ENCODE data around the gene SHISAL1. TPM values are rescaled to one million over a fixed set of nuclear protein-coding genes. Genes with fewer than 3 reads are reported as not detected.

The SHISAL1 gene
- polyA plus RNA-seq (2013, experiment 1 of 2), result 1.9 TPM
- 1.9 TPM for polyA plus RNA-seq (2013, experiment 2 of 2)

GRCh38 chr22:44312766-44313165, at the start of gene SHISAL1:
Gene SHISAL1, minus strand, starts transcription at chr22:44312951. Its CDS starts 12,006 bp downstream, at chr22:44300945.
- peak within 1 kb of the TSS in 1 of 2 experiments; percentile 47 for H3K4ac ChIP-seq (ENCODE audit: low read depth in 1 of 2, low read length in 2 of 2)
- no peaks in the 10 kb centered on the region for H3K79me1 ChIP-seq (replicated peaks; ENCODE audit: low read length, poor library complexity, severe bottlenecking)
- H2BK120ac ChIP-seq (ENCODE audit: low read depth, low read length), result no peak within 1 kb of the TSS
- no peaks in the 10 kb centered on the region for H3K27me3 ChIP-seq (ENCODE audit: control insufficient read depth in 1 of 2, insufficient read depth in 1 of 2, low read length in 2 of 2)
- H3K9me3 ChIP-seq (ENCODE audit: control insufficient read depth, low read length), result no peaks in the 10 kb centered on the region
- no peak within 1 kb of the TSS for H3K4me2 ChIP-seq (ENCODE audit: low read length, poor library complexity, severe bottlenecking)
- H3K18ac ChIP-seq (ENCODE audit: low read depth in 1 of 2, low read length in 2 of 2), result peak within 1 kb of the TSS in 1 of 2 experiments; percentile 73
- peak within 1 kb of the TSS; percentile 81 for H3K9ac ChIP-seq (ENCODE audit: low read length)
- WGBS, result 64% methylated on average over 12 of the region's 12 CpGs
- peak within 1 kb of the TSS in 1 of 2 experiments; percentile 78 for H2BK12ac ChIP-seq (ENCODE audit: low read length in 2 of 2)
- H3K36me3 ChIP-seq (ENCODE audit: control insufficient read depth in 1 of 2, insufficient read depth in 2 of 2, low read depth in 1 of 2, low read length in 2 of 2), result no peaks in the 10 kb centered on the region
- H3K4me1 ChIP-seq (ENCODE audit: control insufficient read depth, insufficient read depth, low read depth, low read length), result peaks cover 35% of the 10 kb centered on the region
- no peak within 1 kb of the TSS for H3K23ac ChIP-seq (ENCODE audit: low read length in 2 of 2)
- H2AFZ ChIP-seq (ENCODE audit: low read depth, low read length), result no peak within 1 kb of the TSS
- no peak within 1 kb of the TSS for H2BK5ac ChIP-seq (ENCODE audit: low read depth, low read length, poor library complexity, severe bottlenecking)
- no peak within 1 kb of the TSS for H2BK15ac ChIP-seq (ENCODE audit: low read depth, poor library complexity, severe bottlenecking)
- no peak within 1 kb of the TSS for H3K4me3 ChIP-seq (ENCODE audit: insufficient read depth in 1 of 2, low read depth in 1 of 2, low read length in 2 of 2)
- H2AK5ac ChIP-seq (ENCODE audit: low read length, severe bottlenecking), result peak within 1 kb of the TSS; percentile 47
- H4K8ac ChIP-seq (ENCODE audit: low read length), result peak within 1 kb of the TSS; percentile 83
- peak within 1 kb of the TSS; percentile 19 for H4K91ac ChIP-seq (ENCODE audit: low read length)
- H3K14ac ChIP-seq (ENCODE audit: low read length in 2 of 2), result peak within 1 kb of the TSS in 1 of 2 experiments; percentile 44
- peak; percentile 53 for DNase-seq
- no peak within 1 kb of the TSS for H3K27ac ChIP-seq (ENCODE audit: low read length, poor library complexity, severe bottlenecking)

DNA sequence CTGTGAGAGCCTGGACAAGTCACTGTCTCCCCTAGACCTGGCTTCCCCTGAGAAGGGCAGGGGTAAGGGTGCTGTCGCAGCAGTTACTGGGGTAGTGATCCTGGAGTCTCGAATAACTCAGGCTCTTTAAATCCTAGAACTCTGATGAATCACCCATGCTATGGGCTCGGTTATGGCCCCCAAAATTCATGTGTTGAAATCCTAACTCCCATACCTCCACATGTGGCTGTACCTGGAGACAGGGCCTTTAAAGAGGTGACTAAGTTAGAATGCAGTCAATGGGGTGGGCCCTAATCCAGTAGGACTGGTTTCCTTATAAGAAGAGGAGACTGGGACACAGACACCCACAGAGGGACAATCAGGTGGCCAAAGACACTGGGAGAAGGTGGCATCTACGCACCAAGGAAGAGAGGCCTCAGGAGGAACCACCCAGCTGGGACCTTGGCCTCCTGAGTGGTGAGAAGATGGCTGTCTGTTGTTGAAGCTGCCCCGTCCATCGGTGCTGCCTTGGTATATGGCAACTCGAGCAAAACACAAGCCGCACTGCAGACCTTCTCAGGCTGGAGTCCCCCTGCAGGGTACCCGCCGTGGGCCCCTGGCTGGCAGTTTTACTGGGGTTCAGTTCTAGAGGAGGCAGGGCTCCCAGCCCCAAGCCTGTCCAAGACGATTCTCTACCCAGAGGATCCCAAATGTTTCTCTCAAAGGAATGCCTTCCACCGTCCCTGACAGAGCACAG, 48.8 kb upstream of the SHISAL1 start:
- no peak overlapping the region for H2BK120ac ChIP-seq (ENCODE audit: low read depth, low read length)
- no peak overlapping the region for H3K18ac ChIP-seq (ENCODE audit: low read depth in 1 of 2, low read length in 2 of 2)
- DNase-seq, result no peak
- no peak overlapping the region for H3K4me2 ChIP-seq (ENCODE audit: low read length, poor library complexity, severe bottlenecking)
- H3K14ac ChIP-seq (ENCODE audit: low read length in 2 of 2), result no peak overlapping the region
- no peaks in the 10 kb centered on the region for H3K79me1 ChIP-seq (replicated peaks; ENCODE audit: low read length, poor library complexity, severe bottlenecking)
- peak overlapping the region in 1 of 2 experiments; percentile 51 for H2BK12ac ChIP-seq (ENCODE audit: low read length in 2 of 2)
- H4K8ac ChIP-seq (ENCODE audit: low read length), result no peak overlapping the region
- WGBS, result 82% methylated on average over 11 of the region's 12 CpGs
- H3K36me3 ChIP-seq (ENCODE audit: control insufficient read depth in 1 of 2, insufficient read depth in 2 of 2, low read depth in 1 of 2, low read length in 2 of 2), result no peaks in the 10 kb centered on the region
- H2AFZ ChIP-seq (ENCODE audit: low read depth, low read length), result no peak overlapping the region
- H3K4me3 ChIP-seq (ENCODE audit: insufficient read depth in 1 of 2, low read depth in 1 of 2, low read length in 2 of 2), result no peak overlapping the region
- H4K91ac ChIP-seq (ENCODE audit: low read length), result no peak overlapping the region
- H3K4me1 ChIP-seq (ENCODE audit: control insufficient read depth, insufficient read depth, low read depth, low read length), result peaks cover 5% of the 10 kb centered on the region
- H3K4ac ChIP-seq (ENCODE audit: low read depth in 1 of 2, low read length in 2 of 2), result no peak overlapping the region
- no peak overlapping the region for H2BK15ac ChIP-seq (ENCODE audit: low read depth, poor library complexity, severe bottlenecking)
- no peak overlapping the region for H2BK5ac ChIP-seq (ENCODE audit: low read depth, low read length, poor library complexity, severe bottlenecking)
- no peaks in the 10 kb centered on the region for H3K9me3 ChIP-seq (ENCODE audit: control insufficient read depth, low read length)
- H3K27me3 ChIP-seq (ENCODE audit: control insufficient read depth in 1 of 2, insufficient read depth in 1 of 2, low read length in 2 of 2), result peaks cover 2 to 49% of the 10 kb centered on the region in 2 experiments
- H2AK5ac ChIP-seq (ENCODE audit: low read length, severe bottlenecking), result no peak overlapping the region
- H3K23ac ChIP-seq (ENCODE audit: low read length in 2 of 2), result no peak overlapping the region
- no peak overlapping the region for H3K27ac ChIP-seq (ENCODE audit: low read length, poor library complexity, severe bottlenecking)
- H3K9ac ChIP-seq (ENCODE audit: low read length), result peak overlapping the region; percentile 51

DNA sequence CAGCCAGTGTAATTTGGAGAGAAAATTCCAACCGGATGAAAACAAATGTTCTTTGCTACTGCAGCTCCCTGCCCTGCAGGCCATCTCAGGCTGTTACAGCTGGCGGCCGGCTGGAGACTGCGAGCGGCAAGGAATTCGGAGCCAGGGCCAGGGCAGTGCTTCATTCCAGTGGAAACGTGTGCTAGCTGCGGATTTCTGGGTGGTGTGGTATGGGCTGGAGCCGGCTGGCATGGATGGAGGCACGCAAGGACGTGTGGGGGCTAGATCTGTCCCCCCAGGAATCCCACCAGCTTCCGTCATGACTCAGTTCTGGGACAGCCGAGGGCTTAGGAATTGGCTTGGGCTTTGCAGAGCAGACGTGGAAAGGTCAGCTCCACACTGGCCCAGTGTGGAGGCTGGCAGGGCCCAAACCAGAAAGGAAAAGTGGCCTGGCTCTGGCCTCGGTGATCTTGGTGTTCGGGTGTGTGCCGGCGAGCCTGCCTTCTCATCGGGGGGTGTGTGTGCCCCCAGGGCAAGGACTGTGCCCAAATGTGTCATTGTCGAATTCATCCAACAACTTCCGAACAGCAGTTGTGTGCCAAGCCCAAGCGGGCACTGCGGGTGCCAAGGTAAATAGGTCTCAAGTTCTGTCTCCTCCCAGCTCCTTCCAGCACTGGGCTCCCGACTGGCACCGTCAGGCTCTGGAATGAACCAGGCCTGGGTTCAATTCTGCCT, 48.1 kb upstream of the SHISAL1 start:
- H3K23ac ChIP-seq (ENCODE audit: low read length in 2 of 2), result no peak overlapping the region
- peak; percentile 62 for DNase-seq
- H4K91ac ChIP-seq (ENCODE audit: low read length), result no peak overlapping the region
- H3K4me3 ChIP-seq (ENCODE audit: insufficient read depth in 1 of 2, low read depth in 1 of 2, low read length in 2 of 2), result no peak overlapping the region
- no peak overlapping the region for H2BK120ac ChIP-seq (ENCODE audit: low read depth, low read length)
- no peak overlapping the region for H2BK5ac ChIP-seq (ENCODE audit: low read depth, low read length, poor library complexity, severe bottlenecking)
- H2AFZ ChIP-seq (ENCODE audit: low read depth, low read length), result no peak overlapping the region
- H3K79me1 ChIP-seq (replicated peaks; ENCODE audit: low read length, poor library complexity, severe bottlenecking), result no peaks in the 10 kb centered on the region
- H2AK5ac ChIP-seq (ENCODE audit: low read length, severe bottlenecking), result no peak overlapping the region
- H3K4ac ChIP-seq (ENCODE audit: low read depth in 1 of 2, low read length in 2 of 2), result no peak overlapping the region
- H3K36me3 ChIP-seq (ENCODE audit: control insufficient read depth in 1 of 2, insufficient read depth in 2 of 2, low read depth in 1 of 2, low read length in 2 of 2), result no peaks in the 10 kb centered on the region
- H3K9me3 ChIP-seq (ENCODE audit: control insufficient read depth, low read length), result no peaks in the 10 kb centered on the region
- no peak overlapping the region for H3K27ac ChIP-seq (ENCODE audit: low read length, poor library complexity, severe bottlenecking)
- no peak overlapping the region for H4K8ac ChIP-seq (ENCODE audit: low read length)
- H3K4me1 ChIP-seq (ENCODE audit: control insufficient read depth, insufficient read depth, low read depth, low read length), result peaks cover 5% of the 10 kb centered on the region
- H2BK15ac ChIP-seq (ENCODE audit: low read depth, poor library complexity, severe bottlenecking), result no peak overlapping the region
- WGBS, result 79% methylated on average over 25 of the region's 25 CpGs
- no peak overlapping the region for H3K4me2 ChIP-seq (ENCODE audit: low read length, poor library complexity, severe bottlenecking)
- H3K27me3 ChIP-seq (ENCODE audit: control insufficient read depth in 1 of 2, insufficient read depth in 1 of 2, low read length in 2 of 2), result peaks cover 0 to 44% of the 10 kb centered on the region in 2 experiments
- H3K9ac ChIP-seq (ENCODE audit: low read length), result peak overlapping the region; percentile 51
- peak overlapping the region in 1 of 2 experiments; percentile 18 for H3K14ac ChIP-seq (ENCODE audit: low read length in 2 of 2)
- no peak overlapping the region for H2BK12ac ChIP-seq (ENCODE audit: low read length in 2 of 2)
- peak overlapping the region in 1 of 2 experiments; percentile 49 for H3K18ac ChIP-seq (ENCODE audit: low read depth in 1 of 2, low read length in 2 of 2)

- Histone ChIP-seq H2AK5ac (ENCODE audit: low read length, severe bottlenecking) (no peak overlapping the region), H2BK120ac (ENCODE audit: low read depth, low read length) (no peak overlapping the region), H3K23ac (ENCODE audit: low read length in 2 of 2) (no peak overlapping the region), H3K27ac (ENCODE audit: low read length, poor library complexity, severe bottlenecking) (no peak overlapping the region), H4K91ac (ENCODE audit: low read length) (no peak overlapping the region), H3K4me1 (ENCODE audit: control insufficient read depth, insufficient read depth, low read depth, low read length) (peaks cover 5% of the 10 kb centered on the region), H3K4me3 (ENCODE audit: insufficient read depth in 1 of 2, low read depth in 1 of 2, low read length in 2 of 2) (no peak overlapping the region), H3K4ac (ENCODE audit: low read depth in 1 of 2, low read length in 2 of 2) (no peak overlapping the region), H4K8ac (ENCODE audit: low read length) (no peak overlapping the region), H2BK5ac (ENCODE audit: low read depth, low read length, poor library complexity, severe bottlenecking) (no peak overlapping the region), H3K18ac (ENCODE audit: low read depth in 1 of 2, low read length in 2 of 2) (peak overlapping the region in 1 of 2 experiments; percentile 14), H3K4me2 (ENCODE audit: low read length, poor library complexity, severe bottlenecking) (no peak overlapping the region), H2BK12ac (ENCODE audit: low read length in 2 of 2) (peak overlapping the region in 1 of 2 experiments; percentile 15), H3K79me1 (replicated peaks; ENCODE audit: low read length, poor library complexity, severe bottlenecking) (no peaks in the 10 kb centered on the region), H3K36me3 (ENCODE audit: control insufficient read depth in 1 of 2, insufficient read depth in 2 of 2, low read depth in 1 of 2, low read length in 2 of 2) (no peaks in the 10 kb centered on the region), H3K14ac (ENCODE audit: low read length in 2 of 2) (peak overlapping the region in 1 of 2 experiments; percentile 18), H3K27me3 (ENCODE audit: control insufficient read depth in 1 of 2, insufficient read depth in 1 of 2, low read length in 2 of 2) (peaks cover 0 to 45% of the 10 kb centered on the region in 2 experiments), H2BK15ac (ENCODE audit: low read depth, poor library complexity, severe bottlenecking) (no peak overlapping the region), H3K9ac (ENCODE audit: low read length) (peak overlapping the region; percentile 51), H3K9me3 (ENCODE audit: control insufficient read depth, low read length) (no peaks in the 10 kb centered on the region), H2AFZ (ENCODE audit: low read depth, low read length) (no peak overlapping the region)
- WGBS, result 79% methylated on average over 12 of the region's 12 CpGs
- DNase-seq, result no peak
These were observed 47.5 kb upstream of the SHISAL1 start for GRCh38 chr22:44360306-44360667.
